ENCODE data around the gene TMEM88. TPM values are rescaled to one million over a fixed set of nuclear protein-coding genes. Genes with fewer than 3 reads are reported as not detected.

TMEM88 gene
- total RNA-seq, 2 donors from 2014 or later, result 6.0 to 16.2 TPM

DNA sequence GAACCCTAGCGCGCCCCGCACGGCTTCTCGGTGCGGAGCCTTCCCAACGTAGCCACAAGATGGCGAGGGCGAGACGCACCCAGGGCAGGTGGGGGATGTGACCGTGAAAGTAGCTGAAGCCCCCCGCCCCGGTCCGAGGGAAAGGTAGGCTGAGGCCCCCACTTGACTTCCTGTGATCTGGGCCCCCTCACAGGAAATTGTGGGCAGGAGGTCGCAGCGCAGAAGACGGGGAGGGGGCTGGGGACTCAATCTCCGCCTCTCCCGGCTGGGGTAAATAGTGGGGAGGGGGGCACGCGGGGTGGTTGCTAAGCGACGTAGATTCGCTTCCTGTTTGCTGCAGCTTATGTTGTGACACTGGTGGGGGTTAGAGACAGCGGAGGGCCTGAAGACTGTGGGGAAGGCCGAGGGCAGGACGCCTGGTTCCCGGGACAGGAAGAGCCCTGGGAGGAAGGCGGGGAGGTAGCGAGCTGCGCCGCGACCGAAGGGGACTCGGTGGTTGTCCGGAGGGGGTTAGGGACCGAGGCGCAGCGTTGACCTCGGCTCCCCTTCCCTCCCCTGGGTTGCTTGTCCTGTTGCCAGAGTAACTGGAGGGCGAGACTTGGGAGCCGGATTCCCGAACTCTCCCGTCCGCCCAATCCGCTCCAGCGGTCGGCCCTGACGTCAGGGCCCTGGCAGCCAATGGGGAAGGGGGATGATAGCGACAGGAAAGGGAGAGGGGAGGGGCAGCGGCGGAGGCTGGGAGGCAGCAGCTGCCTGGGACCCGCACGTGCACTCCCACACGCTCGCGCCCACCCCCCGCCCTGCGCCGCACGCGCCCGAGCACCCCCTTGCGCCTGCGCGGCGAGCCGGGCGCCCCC is 19.7 kb upstream of the TMEM88 start:
- Histone ChIP-seq H3K27ac (peak overlapping the region; percentile 97 to 100 (median 100)), H3K4me3 (peak overlapping the region; percentile 33 to 68), H3K9me3 (no peaks in the 10 kb centered on the region), H3K4me1 (peaks cover 36% of the 10 kb centered on the region), H3K36me3 (replicated peaks in 1 of 2; ENCODE audit: insufficient read depth in 1 of 2, low read depth in 2 of 2) (no peaks in the 10 kb centered on the region), H3K27me3 (no peaks in the 10 kb centered on the region)
- TF ChIP-seq, protein P1, sequence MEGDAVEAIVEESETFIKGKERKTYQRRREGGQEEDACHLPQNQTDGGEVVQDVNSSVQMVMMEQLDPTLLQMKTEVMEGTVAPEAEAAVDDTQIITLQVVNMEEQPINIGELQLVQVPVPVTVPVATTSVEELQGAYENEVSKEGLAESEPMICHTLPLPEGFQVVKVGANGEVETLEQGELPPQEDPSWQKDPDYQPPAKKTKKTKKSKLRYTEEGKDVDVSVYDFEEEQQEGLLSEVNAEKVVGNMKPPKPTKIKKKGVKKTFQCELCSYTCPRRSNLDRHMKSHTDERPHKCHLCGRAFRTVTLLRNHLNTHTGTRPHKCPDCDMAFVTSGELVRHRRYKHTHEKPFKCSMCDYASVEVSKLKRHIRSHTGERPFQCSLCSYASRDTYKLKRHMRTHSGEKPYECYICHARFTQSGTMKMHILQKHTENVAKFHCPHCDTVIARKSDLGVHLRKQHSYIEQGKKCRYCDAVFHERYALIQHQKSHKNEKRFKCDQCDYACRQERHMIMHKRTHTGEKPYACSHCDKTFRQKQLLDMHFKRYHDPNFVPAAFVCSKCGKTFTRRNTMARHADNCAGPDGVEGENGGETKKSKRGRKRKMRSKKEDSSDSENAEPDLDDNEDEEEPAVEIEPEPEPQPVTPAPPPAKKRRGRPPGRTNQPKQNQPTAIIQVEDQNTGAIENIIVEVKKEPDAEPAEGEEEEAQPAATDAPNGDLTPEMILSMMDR (IDR thresholded peaks at IDR 0.05), result peak; percentile 72 to 95 (median 81)
- TF ChIP-seq POLR2A (IDR thresholded peaks at IDR 0.05), result peak; percentile 72 to 84 (median 82)
- peak; percentile 74 for ATAC-seq
- DNase-seq, result peak; percentile 97 to 99 (median 98)
- intact Hi-C loops (cut with DNase I), result no loop called here
- 0 to 2% methylated on average over 32 to 62 of the region's 69 CpGs for WGBS, 2 donors

DNA sequence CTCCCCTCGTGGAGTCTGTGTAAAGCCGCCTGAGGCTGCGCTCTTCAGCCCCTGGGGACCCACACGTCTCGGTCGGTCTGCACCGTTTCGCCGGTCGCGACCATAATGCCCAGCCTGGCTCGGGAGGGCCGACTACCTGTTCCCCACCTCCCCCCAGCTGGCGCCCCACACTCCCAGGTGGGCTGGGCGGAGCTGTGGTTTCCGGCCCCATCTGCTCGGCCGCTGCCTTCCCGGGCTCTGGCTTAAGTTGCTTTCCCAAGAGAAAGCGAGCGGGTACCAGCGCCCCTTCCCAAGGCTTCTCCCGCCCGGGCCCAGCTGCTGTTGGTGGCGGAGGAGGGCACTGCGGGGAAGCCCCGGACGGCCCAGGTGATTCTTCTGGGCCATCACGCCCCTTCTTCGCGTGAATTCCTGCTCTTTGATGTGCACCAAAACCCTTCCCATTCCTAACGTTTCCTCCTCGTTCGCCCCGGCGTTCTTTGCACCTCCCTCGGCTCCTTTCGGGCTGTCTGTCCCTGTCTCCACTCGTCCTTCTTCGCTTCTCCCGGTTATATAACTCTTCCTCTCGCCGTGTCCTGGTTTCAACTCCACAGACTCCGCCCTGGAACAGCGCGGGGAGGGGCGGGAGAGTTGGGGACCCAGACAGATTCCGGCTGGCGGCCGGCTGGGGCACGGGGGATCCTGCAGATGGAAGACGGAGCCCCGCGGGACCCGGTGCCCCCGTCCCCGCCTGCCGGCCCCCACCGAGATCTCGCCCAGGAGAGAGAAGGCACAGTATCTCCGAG is 18.9 kb upstream of the TMEM88 start:
- Histone ChIP-seq H3K4me1 (peaks cover 41% of the 10 kb centered on the region), H3K9me3 (no peaks in the 10 kb centered on the region), H3K4me3 (peak overlapping the region; percentile 13 to 68), H3K36me3 (replicated peaks in 1 of 2; ENCODE audit: insufficient read depth in 1 of 2, low read depth in 2 of 2) (no peaks in the 10 kb centered on the region), H3K27ac (peak overlapping the region; percentile 97 to 100 (median 100)), H3K27me3 (no peaks in the 10 kb centered on the region)
- TF ChIP-seq, protein P1 (IDR thresholded peaks at IDR 0.05), result peak in 2 of 7 experiments; percentile 3 to 20
- peak; percentile 21 to 99 (median 97) for TF ChIP-seq POLR2A (IDR thresholded peaks at IDR 0.05)
- intact Hi-C loops (cut with DNase I), result no loop called here
- ATAC-seq, result peak; percentile 41
- WGBS, 2 donors, result 0% methylated on average over 43 to 49 of the region's 61 CpGs
- peak; percentile 77 to 87 (median 86) for DNase-seq

- peak; percentile 98 to 99 (median 99) for DNase-seq
- 0 to 1% methylated on average over 19 of the region's 19 CpGs for WGBS, 2 donors
- intact Hi-C loops (cut with DNase I), result no loop called here
- Histone ChIP-seq H3K27ac (peak overlapping the region; percentile 97 to 100 (median 100)), H3K4me1 (peaks cover 47% of the 10 kb centered on the region), H3K36me3 (replicated peaks in 1 of 2; ENCODE audit: insufficient read depth in 1 of 2, low read depth in 2 of 2) (no peaks in the 10 kb centered on the region), H3K9me3 (no peaks in the 10 kb centered on the region), H3K4me3 (peak overlapping the region; percentile 13 to 68), H3K27me3 (no peaks in the 10 kb centered on the region)
- no peak for TF ChIP-seq POLR2A (IDR thresholded peaks at IDR 0.05)
- TF ChIP-seq, protein P1 (IDR thresholded peaks at IDR 0.05), result peak in 1 of 7 experiments; percentile 34
- ATAC-seq, result peak; percentile 57
These were observed 18.1 kb upstream of the TMEM88 start for GRCh38 chr17:7836596-7837407.

DNA sequence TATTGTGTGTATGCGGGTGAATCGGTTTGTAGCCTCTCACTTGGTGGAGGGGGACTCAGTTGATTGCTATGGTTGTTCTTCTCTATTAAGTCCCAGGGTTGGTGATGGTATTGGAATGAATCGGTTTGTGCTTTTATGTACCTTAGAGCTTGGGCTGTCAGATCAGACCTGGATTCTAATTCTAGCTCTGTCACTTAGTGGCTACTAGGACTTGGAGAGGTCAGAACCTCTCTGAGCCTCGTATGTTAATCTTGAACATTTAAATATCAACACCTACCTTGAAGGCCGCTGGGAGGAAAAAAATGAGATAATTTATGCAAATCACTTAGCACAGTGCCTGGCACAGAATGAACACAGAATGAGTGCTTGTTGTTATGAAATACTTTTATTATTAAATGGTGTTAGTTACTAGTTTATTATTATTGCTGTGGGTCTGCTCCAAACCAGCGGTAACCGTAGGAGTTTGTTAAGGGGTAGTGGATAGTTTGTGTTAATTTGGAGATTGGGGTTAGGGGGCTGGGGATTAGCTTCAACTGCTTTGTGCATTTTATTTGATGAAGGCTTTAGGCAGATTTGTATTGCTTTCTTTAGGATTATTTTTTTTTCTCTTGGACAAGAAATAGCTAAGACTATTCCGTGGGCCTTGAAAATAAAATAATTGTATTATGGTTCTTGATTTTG is 17.3 kb upstream of the TMEM88 start:
- Histone ChIP-seq H3K27me3 (no peaks in the 10 kb centered on the region), H3K4me1 (peaks cover 51% of the 10 kb centered on the region), H3K27ac (peak overlapping the region; percentile 97 to 100 (median 100)), H3K4me3 (no peak overlapping the region), H3K36me3 (replicated peaks in 1 of 2; ENCODE audit: insufficient read depth in 1 of 2, low read depth in 2 of 2) (no peaks in the 10 kb centered on the region), H3K9me3 (no peaks in the 10 kb centered on the region)
- intact Hi-C loops (cut with DNase I), result no loop called here
- DNase-seq (no peak), ATAC-seq (no peak)
- WGBS, 2 donors, result 3 to 4% methylated on average over 8 of the region's 8 CpGs
- TF ChIP-seq POLR2A (IDR thresholded peaks at IDR 0.05), result no peak
- TF ChIP-seq, protein P1 (IDR thresholded peaks at IDR 0.05), result no peak
